AG09319 (cell line): ENCODE data around the gene DLG1.

Experiments used
- DNase-seq: peaks from one replicate; pipeline ENCODE4 v3.0.0-alpha.2; 2010; ENCODE audit warnings: low read depth; ENCODE audit errors: extremely low read depth
- CTCF ChIP-seq: IDR thresholded peaks from 2 replicates; pipeline ENCODE4 v1.5.1; 2011; ENCODE audit warnings: low read depth, mild to moderate bottlenecking, inconsistent platforms, low read length, moderate library complexity

Gene DLG1

GRCh38 chr3:197297002-197297401 is 1.4 kb downstream of the DLG1 start:
- no peak for TF ChIP-seq CTCF
- no peak for DNase-seq

GRCh38 chr3:197296545-197296944 is 1.9 kb downstream of the DLG1 start:
- no peak for TF ChIP-seq CTCF
- no peak for DNase-seq

- DNase-seq = no peak
- no peak for TF ChIP-seq CTCF
These were observed 2.5 kb downstream of the DLG1 start for GRCh38 chr3:197295871-197296270.

GRCh38 chr3:197293605-197294237 is 4.7 kb downstream of the DLG1 start:
- no peak for TF ChIP-seq CTCF
- no peak for DNase-seq

GRCh38 chr3:197292648-197293047 is 5.8 kb downstream of the DLG1 start:
- no peak for TF ChIP-seq CTCF
- DNase-seq = no peak

GRCh38 chr3:197292083-197292646 is 6.2 kb downstream of the DLG1 start:
- no peak for TF ChIP-seq CTCF
- no peak for DNase-seq

- no peak for DNase-seq
- TF ChIP-seq CTCF = no peak
These were observed 8.7 kb downstream of the DLG1 start for GRCh38 chr3:197289726-197290125.
